IMR-90 (cell line): ENCODE data around the gene PCID2. TPM values are rescaled to one million over a fixed set of nuclear protein-coding genes. Genes with fewer than 3 reads are reported as not detected.

ENCODE experiments used
- ATAC-seq: fragments of 200-7000 bp; cut with Tn5 transposase; 2 replicates; pipeline ENCODE4 v1.9.1; 2020; ENCODE audit warnings: low read depth, mild to moderate bottlenecking, moderate library complexity
- BruUV-seq: library from RNA; stranded (reverse); fragments of 400-500 nt; replicated peaks from 2 replicates; lab custom pipeline; 2021; lab: Mats Ljungman, UMichigan
- CTCF ChIA-PET: fragments of 300-600 bp; formaldehyde crosslinking; extraction: SDS; loops from one replicate; lab custom pipeline; 2021; ENCODE audit warnings: antibody characterized with exemption; lab: Yijun Ruan, JAX
- POLR2A ChIA-PET: fragments of 300-600 bp; sonication (Branson Sonifier 250); formaldehyde crosslinking; loops from one replicate; lab custom pipeline; 2022; ENCODE audit warnings: antibody characterized with exemption; ENCODE audit not compliant: unreplicated experiment; lab: Charles Lee
- DNase-seq: peaks from one replicate; pipeline ENCODE4 v3.0.0; 2013
- H2AFZ ChIP-seq: replicated peaks from 2 replicates; pipeline ENCODE3; 2013; ENCODE audit warnings: low read length, mild to moderate bottlenecking; ENCODE audit not compliant: poor library complexity
- H2AK5ac ChIP-seq: 2 replicates; pipeline ENCODE4 v1.6.1; 2013; ENCODE audit warnings: low read depth, low read length, inconsistent platforms
- H2AK9ac ChIP-seq: replicated peaks from 2 replicates; pipeline ENCODE3; 2013; ENCODE audit warnings: mild to moderate bottlenecking, low read depth, low read length, moderate library complexity; ENCODE audit not compliant: poor library complexity
- H2BK120ac ChIP-seq: 2 replicates; pipeline ENCODE4 v1.6.1; 2013; ENCODE audit warnings: low read depth, low read length, inconsistent platforms
- H2BK15ac ChIP-seq: 3 replicates; pipeline ENCODE4 v1.6.1; 2013; ENCODE audit warnings: low read depth, low read length, inconsistent platforms
- H2BK20ac ChIP-seq: 2 replicates; pipeline ENCODE4 v1.6.1; 2013; ENCODE audit warnings: low read depth, mild to moderate bottlenecking, inconsistent platforms, low read length, moderate library complexity
- H2BK5ac ChIP-seq: 2 replicates; pipeline ENCODE4 v1.6.1; 2013; ENCODE audit warnings: mild to moderate bottlenecking, low read depth, low read length, inconsistent platforms; ENCODE audit not compliant: poor library complexity, severe bottlenecking
- H3K14ac ChIP-seq: replicated peaks from 2 replicates; pipeline ENCODE4 v1.6.1; 2013; ENCODE audit warnings: low read depth, low read length, inconsistent platforms
- H3K18ac ChIP-seq: 2 replicates; pipeline ENCODE4 v1.6.1; 2013; ENCODE audit warnings: low read depth, low read length, control low read depth
- H3K23ac ChIP-seq: 2 replicates; pipeline ENCODE4 v1.6.1; 2013; ENCODE audit warnings: low read depth, low read length, inconsistent platforms
- H3K27ac ChIP-seq: 2 replicates; pipeline ENCODE4 v1.5.1; 2013; ENCODE audit warnings: mild to moderate bottlenecking, control low read depth, low read length; ENCODE audit not compliant: insufficient read depth
- H3K27me3 ChIP-seq: 2 replicates; pipeline ENCODE4 v1.6.1; 2013; ENCODE audit warnings: low read length; ENCODE audit not compliant: control insufficient read depth, insufficient read depth
- H3K36me3 ChIP-seq: 2 replicates; pipeline ENCODE4 v1.6.1; 2013; ENCODE audit warnings: low read length, mixed read lengths; ENCODE audit not compliant: control insufficient read depth, insufficient read depth
- H3K4ac ChIP-seq: 2 replicates; pipeline ENCODE4 v1.6.1; 2013; ENCODE audit warnings: low read depth, low read length, inconsistent platforms
- H3K4me1 ChIP-seq: 2 replicates; pipeline ENCODE4 v1.6.1; 2013; ENCODE audit warnings: low read length, mixed read lengths; ENCODE audit not compliant: control insufficient read depth, insufficient read depth
- H3K4me2 ChIP-seq: 2 replicates; pipeline ENCODE4 v1.6.1; 2013; ENCODE audit warnings: low read depth, mild to moderate bottlenecking, control low read depth, low read length, moderate library complexity
- H3K4me3 ChIP-seq: 2 replicates; pipeline ENCODE4 v1.5.1; 2013; ENCODE audit warnings: low read depth, mild to moderate bottlenecking, control low read depth, low read length, moderate library complexity; ENCODE audit not compliant: insufficient read depth
- H3K56ac ChIP-seq: 2 replicates; pipeline ENCODE4 v1.6.1; 2013; ENCODE audit warnings: low read length, inconsistent platforms; ENCODE audit not compliant: insufficient read depth; ENCODE audit errors: extremely low read depth
- H3K79me1 ChIP-seq, 2 experiments: 2 replicates each; pipeline ENCODE4 v1.6.1; 2013; ENCODE audit warnings: low read length in 2 of 2, inconsistent platforms in 1 of 2, low read depth in 1 of 2
- H3K9ac ChIP-seq: 2 replicates; pipeline ENCODE4 v1.6.1; 2013; ENCODE audit warnings: low read depth, low read length, control low read depth
- H3K9me1 ChIP-seq: 2 replicates; pipeline ENCODE4 v1.6.1; 2013; ENCODE audit warnings: low read length, inconsistent platforms; ENCODE audit not compliant: insufficient read depth
- H3K9me3 ChIP-seq: 2 replicates; pipeline ENCODE4 v1.6.1; 2013; ENCODE audit warnings: low read length; ENCODE audit not compliant: control insufficient read depth, insufficient read depth
- H4K20me1 ChIP-seq: 2 replicates; pipeline ENCODE4 v1.6.1; 2013; ENCODE audit warnings: low read length, inconsistent platforms; ENCODE audit not compliant: insufficient read depth
- H4K5ac ChIP-seq: 2 replicates; pipeline ENCODE4 v1.6.1; 2013; ENCODE audit warnings: mild to moderate bottlenecking, low read depth, low read length, control low read depth
- H4K8ac ChIP-seq, 2 experiments: 2 replicates each; pipeline ENCODE4 v1.6.1; 2013; ENCODE audit warnings: low read depth in 2 of 2, low read length in 2 of 2, control low read depth in 1 of 2, inconsistent platforms in 1 of 2
- H4K91ac ChIP-seq: 2 replicates; pipeline ENCODE4 v1.6.1; 2013; ENCODE audit warnings: low read depth, low read length, inconsistent platforms; ENCODE audit not compliant: insufficient read depth
- FOS ChIP-seq: fragments of 150-350 bp; IDR thresholded peaks from 2 replicates; pipeline ENCODE4 v1.6.1; 2016; ENCODE audit warnings: low read depth, low read length
- MAZ ChIP-seq: IDR thresholded peaks from 2 replicates; pipeline ENCODE4 v1.6.1; 2012; ENCODE audit warnings: low read depth, mild to moderate bottlenecking, low read length, improper control_type of control experiment, moderate library complexity, borderline replicate concordance
- SMC3 ChIP-seq: fragments of 150-350 bp; IDR thresholded peaks from 2 replicates; pipeline ENCODE4 v1.6.1; 2016; ENCODE audit warnings: low read depth, mild to moderate bottlenecking, antibody characterized with exemption, low read length, moderate library complexity
- USF2 ChIP-seq: fragments of 150-350 bp; IDR thresholded peaks from 2 replicates; pipeline ENCODE4 v1.6.1; 2017; ENCODE audit warnings: mild to moderate bottlenecking, antibody characterized with exemption, low read length, low read depth
- WGBS, 2 experiments: methylation state at CpG; one replicate each; pipeline versions ENCODE4 v1.1.5 to v1.1.7; 2013; ENCODE audit warnings: missing lambda C conversion rate in 2 of 2; ENCODE audit not compliant: insufficient read length in 1 of 2; ENCODE audit errors: extremely low coverage in 2 of 2; 5-methylcytosine and 5-hydroxymethylcytosine counted together
- dilution Hi-C: fragments of 300-500 bp; cut with HindIII; formaldehyde crosslinking; loops from one replicate; pipeline ENCODE4 v1.14.3; 2018; ENCODE audit warnings: low sequenced_read_pairs; ENCODE audit not compliant: unreplicated experiment
- in situ Hi-C: fragments of 300-500 bp; cut with MboI; formaldehyde crosslinking; loops from 3 replicates; pipeline ENCODE4 v1.14.3; 2019; ENCODE audit warnings: low sequenced_read_pairs, inconsistent platforms, mixed read lengths
- intact Hi-C: fragments of 100-400 bp; cut with micrococcal nuclease; formaldehyde crosslinking; loops from 2 replicates; pipeline ENCODE4 v1.10.0; 2022
- polyA plus RNA-seq, 3 experiments: library from polyadenylated mRNA; depleted of rRNA; stranded (reverse); fragments of >200 nt; gene quantifications; 2 replicates each; pipeline ENCODE4 v1.2.3, GENCODE V29; 2012; ENCODE audit warnings: low replicate concordance in 1 of 3
- total RNA-seq: library from RNA; depleted of rRNA; stranded (reverse); fragments of >200 nt; gene quantifications from 2 replicates; pipeline ENCODE4 v1.2.3, GENCODE V29; 2012
- TF ChIP-seq, protein P1 (sequence below): fragments of 150-350 bp; IDR thresholded peaks from 2 replicates; pipeline ENCODE4 v1.6.1; 2016; ENCODE audit warnings: low read depth, mild to moderate bottlenecking, low read length, moderate library complexity, borderline replicate concordance

The PCID2 gene
- total and polyA plus RNA-seq, 2 of the 4 experiments (the other 2 are of a cell fraction) = 83.5 to 90.9 TPM

GRCh38 chr13:113157929-113158747, 50.3 kb downstream of the PCID2 start, which contains the start of gene PROZ (continued):
- no peak for TF ChIP-seq USF2

GRCh38 chr13:113157206-113157928, 51.1 kb downstream of the PCID2 start:
- H4K91ac ChIP-seq = no peak overlapping the region
- no peaks in the 10 kb centered on the region for H3K27me3 ChIP-seq
- H3K23ac ChIP-seq = no peak overlapping the region
- BruUV-seq = no TSS peak
- dilution Hi-C loops (no loop called here), in situ Hi-C loops (no loop called here), intact Hi-C loops (no loop called here)
- H3K14ac ChIP-seq = no peak overlapping the region
- H3K4me1 ChIP-seq = peaks cover 7% of the 10 kb centered on the region
- 69% methylated on average over 7 of the region's 12 CpGs; no CpG with 5 or more reads in 1 of the 2 experiments for WGBS, 2 experiments
- DNase-seq = no peak
- no peaks in the 10 kb centered on the region for H4K20me1 ChIP-seq
- no peak overlapping the region for H3K9ac ChIP-seq
- no peak overlapping the region for H3K27ac ChIP-seq
- no peak overlapping the region for H3K56ac ChIP-seq
- H2BK15ac ChIP-seq = no peak overlapping the region
- H2BK120ac ChIP-seq = no peak overlapping the region
- H3K36me3 ChIP-seq = no peaks in the 10 kb centered on the region
- no peaks in the 10 kb centered on the region for H3K9me3 ChIP-seq
- TF ChIP-seq, protein P1, sequence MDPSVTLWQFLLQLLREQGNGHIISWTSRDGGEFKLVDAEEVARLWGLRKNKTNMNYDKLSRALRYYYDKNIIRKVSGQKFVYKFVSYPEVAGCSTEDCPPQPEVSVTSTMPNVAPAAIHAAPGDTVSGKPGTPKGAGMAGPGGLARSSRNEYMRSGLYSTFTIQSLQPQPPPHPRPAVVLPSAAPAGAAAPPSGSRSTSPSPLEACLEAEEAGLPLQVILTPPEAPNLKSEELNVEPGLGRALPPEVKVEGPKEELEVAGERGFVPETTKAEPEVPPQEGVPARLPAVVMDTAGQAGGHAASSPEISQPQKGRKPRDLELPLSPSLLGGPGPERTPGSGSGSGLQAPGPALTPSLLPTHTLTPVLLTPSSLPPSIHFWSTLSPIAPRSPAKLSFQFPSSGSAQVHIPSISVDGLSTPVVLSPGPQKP = no peak
- TF ChIP-seq FOS = no peak
- TF ChIP-seq SMC3 = no peak
- no peak for TF ChIP-seq MAZ
- H3K79me1 ChIP-seq = no peaks in the 10 kb centered on the region
- H3K4me2 ChIP-seq = no peak overlapping the region
- no peak overlapping the region for H2BK20ac ChIP-seq
- H3K9me1 ChIP-seq = peaks cover 5% of the 10 kb centered on the region; the same call in 1 of the 2 replicates
- peak overlapping the region in 1 of 2 experiments; percentile 40; a peak in 1 of 4 replicates for H4K8ac ChIP-seq
- H2AK9ac ChIP-seq = no peak overlapping the region
- ChIA-PET POLR2A (no interaction called here), CTCF (no interaction called here)
- no peak overlapping the region for H2BK5ac ChIP-seq
- ATAC-seq = no peak
- peak overlapping the region; percentile 69 for H2AFZ ChIP-seq
- no peak overlapping the region for H4K5ac ChIP-seq
- H3K4me3 ChIP-seq = no peak overlapping the region
- H2AK5ac ChIP-seq = no peak overlapping the region
- H3K4ac ChIP-seq = peak overlapping the region; percentile 33; the same call in 1 of the 2 replicates
- no peak overlapping the region for H3K18ac ChIP-seq
